Breast epithelium (tissue), 4 donors: ENCODE results near the gene PANX1. TPM values are rescaled to one million over a fixed set of nuclear protein-coding genes. Genes with fewer than 3 reads are reported as not detected.

Source experiments
- DNase-seq, 2 donors: peaks; one replicate each; pipeline ENCODE4 v3.0.0-alpha.2; 2019; ENCODE audit warnings: low spot score in 2 of 2
- H3K27ac ChIP-seq, 2 donors: fragments of 200-600 bp; sonication (generic) in 1 of 2; one replicate each; pipeline ENCODE4 v1.5.1; 2016 to 2019; ENCODE audit warnings: mild to moderate bottlenecking in 1 of 2
- H3K27me3 ChIP-seq, 2 donors: fragments of 200-600 bp; sonication (generic) in 1 of 2; one replicate each; pipeline versions ENCODE4 v1.5.1 to v1.6.0; 2017 to 2019; ENCODE audit warnings: control low read depth in 1 of 2, mild to moderate bottlenecking in 1 of 2
- H3K36me3 ChIP-seq: fragments of 200-600 bp; one replicate; pipeline ENCODE4 v1.5.1; 2019
- H3K4me1 ChIP-seq, 2 donors: fragments of 200-600 bp; sonication (generic); one replicate each; pipeline ENCODE4 v1.5.1; 2016 to 2019; ENCODE audit warnings: control low read depth in 1 of 2
- H3K4me3 ChIP-seq, 3 donors: fragments of 200-600 bp; sonication (generic); 1 replicate in 2 of 3; 2 replicates in 1 of 3; pipeline ENCODE4 v1.5.1; 2016 to 2019; ENCODE audit warnings: mild to moderate bottlenecking in 3 of 3, moderate library complexity in 2 of 3
- H3K9me3 ChIP-seq, 2 donors: fragments of 200-600 bp; sonication (generic) in 1 of 2; one replicate each; pipeline ENCODE4 v1.5.1; 2016 to 2019; ENCODE audit warnings: control low read depth in 1 of 2
- POLR2A ChIP-seq: fragments of 450-650 bp; IDR thresholded peaks from one replicate; pipeline ENCODE4 v1.6.1; 2016; ENCODE audit warnings: antibody characterized with exemption, mild to moderate bottlenecking, moderate library complexity
- POLR2AphosphoS5 ChIP-seq, 3 donors: sonication (generic); formaldehyde crosslinking; IDR thresholded peaks; one replicate each; pipeline ENCODE4 v1.6.1; 2017; ENCODE audit warnings: antibody characterized with exemption in 3 of 3
- intact Hi-C: fragments of 100-400 bp; cut with DNase I; formaldehyde crosslinking; loops from one replicate; pipeline ENCODE4 v1.15.1; 2023; ENCODE audit warnings: low total_unique reads
- total RNA-seq, 3 donors: library from RNA; depleted of rRNA; stranded (reverse); fragments of >200 nt; gene quantifications; one replicate each; pipeline ENCODE4 v1.1.0, GENCODE V29; 2016
- TF ChIP-seq, protein P1 (sequence below), 3 donors: fragments of 450-650 bp; IDR thresholded peaks; one replicate each; pipeline ENCODE4 v1.5.1; 2016 to 2017; ENCODE audit warnings: antibody characterized with exemption in 3 of 3, mild to moderate bottlenecking in 3 of 3, moderate library complexity in 3 of 3

PANX1 gene
- total RNA-seq, 3 donors from 2014 or later = 16.7 to 20.3 (median 17.7) TPM

DNA sequence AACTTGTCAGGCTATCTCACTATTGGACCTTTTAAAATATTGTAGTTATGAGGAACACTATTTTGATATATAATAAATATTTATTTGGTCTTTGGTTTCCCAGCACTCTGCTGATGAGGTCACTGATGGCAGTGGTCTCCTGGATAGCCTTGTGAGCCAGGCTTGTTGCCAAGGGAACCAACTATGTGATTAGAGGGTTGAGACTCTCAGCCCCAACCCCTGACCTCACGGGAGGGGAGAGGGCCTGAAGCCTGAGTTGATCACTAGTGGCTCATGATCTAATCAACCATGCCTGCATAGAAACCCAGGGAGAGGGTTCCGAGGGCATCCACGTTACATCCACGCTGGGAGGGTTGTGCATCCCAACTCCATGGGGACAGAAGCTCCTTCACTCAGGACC lies 10.8 kb downstream of the PANX1 start:
- no peaks in the 10 kb centered on the region for H3K9me3 ChIP-seq
- TF ChIP-seq, protein P1, sequence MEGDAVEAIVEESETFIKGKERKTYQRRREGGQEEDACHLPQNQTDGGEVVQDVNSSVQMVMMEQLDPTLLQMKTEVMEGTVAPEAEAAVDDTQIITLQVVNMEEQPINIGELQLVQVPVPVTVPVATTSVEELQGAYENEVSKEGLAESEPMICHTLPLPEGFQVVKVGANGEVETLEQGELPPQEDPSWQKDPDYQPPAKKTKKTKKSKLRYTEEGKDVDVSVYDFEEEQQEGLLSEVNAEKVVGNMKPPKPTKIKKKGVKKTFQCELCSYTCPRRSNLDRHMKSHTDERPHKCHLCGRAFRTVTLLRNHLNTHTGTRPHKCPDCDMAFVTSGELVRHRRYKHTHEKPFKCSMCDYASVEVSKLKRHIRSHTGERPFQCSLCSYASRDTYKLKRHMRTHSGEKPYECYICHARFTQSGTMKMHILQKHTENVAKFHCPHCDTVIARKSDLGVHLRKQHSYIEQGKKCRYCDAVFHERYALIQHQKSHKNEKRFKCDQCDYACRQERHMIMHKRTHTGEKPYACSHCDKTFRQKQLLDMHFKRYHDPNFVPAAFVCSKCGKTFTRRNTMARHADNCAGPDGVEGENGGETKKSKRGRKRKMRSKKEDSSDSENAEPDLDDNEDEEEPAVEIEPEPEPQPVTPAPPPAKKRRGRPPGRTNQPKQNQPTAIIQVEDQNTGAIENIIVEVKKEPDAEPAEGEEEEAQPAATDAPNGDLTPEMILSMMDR (IDR thresholded peaks at IDR 0.05) = no peak
- H3K27me3 ChIP-seq = no peaks in the 10 kb centered on the region
- no peak for DNase-seq
- no peaks in the 10 kb centered on the region for H3K36me3 ChIP-seq
- intact Hi-C loops = no loop called here
- no peaks in the 10 kb centered on the region for H3K4me1 ChIP-seq
- H3K27ac ChIP-seq = no peak overlapping the region
- H3K4me3 ChIP-seq = no peak overlapping the region

DNA sequence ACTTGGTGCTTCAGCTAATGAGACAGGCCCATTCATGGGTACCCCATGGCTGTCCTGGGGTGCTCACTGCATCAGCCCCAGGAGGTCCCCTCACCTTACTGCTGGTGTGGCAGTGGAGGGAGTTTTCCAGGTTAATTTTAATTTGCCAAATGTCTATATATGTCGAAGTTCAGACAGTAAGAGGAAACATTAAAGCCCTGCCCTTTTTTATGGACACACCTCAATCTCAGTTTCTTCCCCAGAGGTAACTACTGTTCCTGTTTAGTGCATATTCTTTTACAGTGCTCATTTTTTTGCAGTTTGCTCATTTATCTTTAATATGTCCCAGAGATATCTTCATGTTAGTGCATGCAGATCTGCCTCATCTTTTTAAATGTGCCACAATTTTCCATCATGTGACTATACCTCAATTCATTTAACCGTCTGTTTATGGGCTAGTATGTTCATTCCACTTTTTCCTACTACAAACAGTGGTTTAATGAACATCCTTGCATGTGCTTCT lies 11.6 kb downstream of the PANX1 start:
- Histone ChIP-seq H3K4me1 (no peaks in the 10 kb centered on the region), H3K36me3 (no peaks in the 10 kb centered on the region), H3K4me3 (no peak overlapping the region), H3K27me3 (no peaks in the 10 kb centered on the region), H3K27ac (no peak overlapping the region), H3K9me3 (no peaks in the 10 kb centered on the region)
- no peak for TF ChIP-seq POLR2AphosphoS5 (IDR thresholded peaks at IDR 0.05)
- TF ChIP-seq POLR2A = no peak
- TF ChIP-seq, protein P1 (IDR thresholded peaks at IDR 0.05) = no peak
- intact Hi-C loops = no loop called here
- no peak for DNase-seq

DNA sequence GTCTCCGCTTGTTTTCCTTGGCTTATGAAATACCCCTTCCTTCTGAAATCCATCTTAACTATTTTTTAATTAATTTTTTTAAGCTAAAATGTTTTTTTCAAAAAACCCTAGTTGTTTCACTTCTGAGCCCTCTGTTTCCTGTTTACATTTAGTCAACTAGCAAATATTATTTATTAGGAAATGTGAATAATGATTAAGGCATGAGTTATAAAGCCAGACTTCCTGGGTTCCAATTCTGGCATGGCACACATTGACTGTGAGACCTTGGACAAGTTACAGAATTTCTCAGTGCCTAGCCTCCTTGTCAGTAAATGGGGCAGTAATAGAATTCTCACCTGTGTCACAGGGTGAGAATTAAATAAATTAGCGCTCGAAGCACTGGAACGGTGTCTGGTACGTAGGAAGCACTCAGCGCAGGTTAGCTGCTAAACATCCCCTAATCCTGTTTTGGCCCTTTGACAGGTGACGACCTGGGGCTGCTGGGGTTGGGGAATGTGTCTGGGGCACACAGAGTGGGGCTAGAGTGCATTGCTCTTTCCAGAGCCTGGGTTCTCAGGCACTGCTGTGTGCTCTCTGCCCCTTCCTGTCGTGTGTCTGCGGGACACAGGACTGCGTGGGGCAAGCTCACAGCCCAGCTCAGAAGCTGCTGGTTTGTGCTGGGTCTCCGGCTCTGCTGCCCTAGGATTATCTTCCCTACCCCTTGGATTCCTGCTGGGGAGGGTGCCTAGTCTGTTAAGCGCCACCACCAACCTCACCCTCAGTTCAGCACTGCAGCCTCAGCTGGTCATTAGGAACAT lies 13.1 kb downstream of the PANX1 start:
- TF ChIP-seq POLR2AphosphoS5 (IDR thresholded peaks at IDR 0.05) (no peak), POLR2A (no peak)
- TF ChIP-seq, protein P1 (IDR thresholded peaks at IDR 0.05) = no peak
- H3K9me3 ChIP-seq = no peaks in the 10 kb centered on the region
- no peaks in the 10 kb centered on the region for H3K4me1 ChIP-seq
- H3K27ac ChIP-seq = no peak overlapping the region
- intact Hi-C loops = no loop called here
- H3K27me3 ChIP-seq = no peaks in the 10 kb centered on the region
- DNase-seq = no peak
- H3K36me3 ChIP-seq = no peaks in the 10 kb centered on the region
- H3K4me3 ChIP-seq = no peak overlapping the region

DNA sequence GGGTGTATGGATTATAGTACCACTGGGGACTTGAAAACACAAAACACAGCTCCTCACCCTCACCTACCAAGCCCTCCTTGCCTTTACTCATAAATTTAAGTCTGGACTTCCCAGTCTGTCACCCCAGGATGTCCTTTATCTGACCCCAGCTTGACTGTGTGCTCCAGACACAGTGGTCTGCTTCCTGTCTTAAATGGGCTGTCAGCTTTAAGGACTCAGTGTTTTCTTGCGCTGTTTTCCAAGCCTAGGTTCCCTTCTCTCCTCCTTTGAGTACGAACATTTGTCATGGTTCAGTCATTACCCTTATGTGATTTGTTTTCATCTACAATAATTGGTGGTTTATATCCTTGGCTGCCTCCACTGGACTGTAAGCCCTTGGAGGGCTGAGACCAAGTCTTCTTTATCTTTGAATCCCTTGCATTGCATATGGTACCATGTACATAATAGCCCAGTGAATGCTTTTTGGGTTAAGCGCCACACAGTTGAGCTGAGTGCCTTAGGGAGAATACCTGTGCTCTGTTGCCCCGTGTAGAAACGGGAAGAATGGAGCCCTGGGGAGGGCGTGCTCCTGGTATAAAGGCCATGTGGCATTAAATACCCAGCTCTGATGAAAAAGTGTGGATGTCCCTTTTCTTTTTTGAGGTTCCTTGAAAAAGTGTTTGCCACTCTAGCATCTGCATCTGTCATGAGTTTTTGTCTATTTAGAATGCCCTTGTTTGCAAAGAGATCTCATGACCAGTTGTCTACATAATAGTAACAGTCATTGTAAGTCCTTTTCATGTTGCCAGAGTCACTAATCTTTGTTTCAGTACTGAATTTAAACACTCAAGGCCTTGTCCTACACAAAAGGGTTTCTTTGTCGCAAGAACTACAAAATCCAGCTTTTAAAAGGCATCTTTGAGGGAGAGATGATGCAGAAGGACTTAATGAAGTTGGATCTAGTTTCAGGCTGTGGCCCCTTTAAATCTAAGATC lies 14.0 kb downstream of the PANX1 start:
- intact Hi-C loops = no loop called here
- DNase-seq = no peak
- Histone ChIP-seq H3K27ac (no peak overlapping the region), H3K36me3 (no peaks in the 10 kb centered on the region), H3K27me3 (no peaks in the 10 kb centered on the region), H3K9me3 (no peaks in the 10 kb centered on the region), H3K4me3 (no peak overlapping the region), H3K4me1 (no peaks in the 10 kb centered on the region)
- TF ChIP-seq POLR2AphosphoS5 (IDR thresholded peaks at IDR 0.05) = no peak
- TF ChIP-seq, protein P1 (IDR thresholded peaks at IDR 0.05) = no peak
- TF ChIP-seq POLR2A = no peak

DNA sequence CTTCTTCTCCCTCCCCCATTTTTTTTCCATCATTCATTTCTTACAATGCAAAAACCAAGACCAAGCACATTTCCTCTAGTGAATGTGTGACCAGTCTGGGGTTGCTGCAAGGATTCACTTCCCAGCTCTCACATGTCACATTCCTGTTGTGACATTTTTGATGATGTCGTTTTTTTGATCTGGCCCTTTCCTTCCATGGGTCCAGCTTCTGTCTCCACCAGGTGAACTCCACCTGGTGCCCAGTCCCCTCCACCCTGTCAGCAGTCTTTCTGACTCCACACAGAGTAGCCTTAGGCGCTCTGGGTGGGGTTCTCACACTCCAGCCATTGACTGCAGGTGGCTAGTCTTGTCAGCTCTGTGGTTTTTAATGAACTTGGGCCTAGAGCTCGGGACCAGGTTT lies 15.6 kb downstream of the PANX1 start:
- H3K27ac ChIP-seq = no peak overlapping the region
- no peak for DNase-seq
- no peak overlapping the region for H3K4me3 ChIP-seq
- no peaks in the 10 kb centered on the region for H3K27me3 ChIP-seq
- intact Hi-C loops = no loop called here
- no peaks in the 10 kb centered on the region for H3K36me3 ChIP-seq
- no peaks in the 10 kb centered on the region for H3K9me3 ChIP-seq
- no peaks in the 10 kb centered on the region for H3K4me1 ChIP-seq
- no peak for TF ChIP-seq POLR2AphosphoS5 (IDR thresholded peaks at IDR 0.05)
- TF ChIP-seq, protein P1 (IDR thresholded peaks at IDR 0.05) = no peak
- no peak for TF ChIP-seq POLR2A
